PC-3 (cell line): Measurements from ENCODE around the gene MTCL3.

ENCODE experiments used
- EZH2 ChIP-seq: fragments of 300-600 bp; sonication (generic); IDR thresholded peaks from one replicate; pipeline ENCODE4 v1.6.1; 2017; ENCODE audit warnings: antibody characterized with exemption, mild to moderate bottlenecking, low read length; ENCODE audit not compliant: unreplicated experiment
- EZH2phosphoT487 ChIP-seq: fragments of 300-600 bp; sonication (generic); IDR thresholded peaks from 2 replicates; pipeline ENCODE4 v1.6.1; 2018; ENCODE audit warnings: mild to moderate bottlenecking, antibody characterized with exemption, low read length, borderline replicate concordance
- TF ChIP-seq, protein P1 (sequence below): fragments of 300-600 bp; sonication (generic); conservative IDR thresholded peaks from 2 replicates; pipeline ENCODE4 v1.5.1; 2017; ENCODE audit warnings: antibody characterized with exemption, low read depth, mild to moderate bottlenecking, low read length

DNA sequence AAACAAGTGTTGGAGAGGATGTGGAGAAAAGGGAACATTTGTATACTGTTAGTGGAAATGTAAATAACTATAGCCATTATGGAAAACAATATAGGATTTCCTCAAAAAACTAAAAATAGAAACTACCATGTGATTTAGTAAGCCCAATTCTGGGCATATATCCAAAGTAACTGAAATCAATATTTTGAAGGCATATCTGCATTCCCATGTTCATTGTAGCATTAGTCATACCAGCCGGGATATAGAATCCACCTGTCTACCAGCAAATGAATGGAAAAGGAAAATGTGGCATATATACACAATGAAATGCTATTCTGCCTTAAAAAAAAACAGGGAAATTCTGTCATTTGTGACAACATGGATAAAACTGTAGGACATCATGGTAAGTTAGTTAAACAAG, 42.5 kb upstream of the MTCL3 start:
- TF ChIP-seq, protein P1, sequence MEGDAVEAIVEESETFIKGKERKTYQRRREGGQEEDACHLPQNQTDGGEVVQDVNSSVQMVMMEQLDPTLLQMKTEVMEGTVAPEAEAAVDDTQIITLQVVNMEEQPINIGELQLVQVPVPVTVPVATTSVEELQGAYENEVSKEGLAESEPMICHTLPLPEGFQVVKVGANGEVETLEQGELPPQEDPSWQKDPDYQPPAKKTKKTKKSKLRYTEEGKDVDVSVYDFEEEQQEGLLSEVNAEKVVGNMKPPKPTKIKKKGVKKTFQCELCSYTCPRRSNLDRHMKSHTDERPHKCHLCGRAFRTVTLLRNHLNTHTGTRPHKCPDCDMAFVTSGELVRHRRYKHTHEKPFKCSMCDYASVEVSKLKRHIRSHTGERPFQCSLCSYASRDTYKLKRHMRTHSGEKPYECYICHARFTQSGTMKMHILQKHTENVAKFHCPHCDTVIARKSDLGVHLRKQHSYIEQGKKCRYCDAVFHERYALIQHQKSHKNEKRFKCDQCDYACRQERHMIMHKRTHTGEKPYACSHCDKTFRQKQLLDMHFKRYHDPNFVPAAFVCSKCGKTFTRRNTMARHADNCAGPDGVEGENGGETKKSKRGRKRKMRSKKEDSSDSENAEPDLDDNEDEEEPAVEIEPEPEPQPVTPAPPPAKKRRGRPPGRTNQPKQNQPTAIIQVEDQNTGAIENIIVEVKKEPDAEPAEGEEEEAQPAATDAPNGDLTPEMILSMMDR: no peak
- no peak for TF ChIP-seq EZH2
- no peak for TF ChIP-seq EZH2phosphoT487
